Upper lobe of right lung (tissue), 1 donor: Measurements from ENCODE around the gene DUS4L. TPM values are rescaled to one million over a fixed set of nuclear protein-coding genes. Genes with fewer than 3 reads are reported as not detected.

ENCODE experiments used
- ATAC-seq: fragments of 200-7000 bp; cut with Tn5 transposase; one replicate; pipeline ENCODE4 v1.9.1; 2020; ENCODE audit warnings: mild to moderate bottlenecking, moderate library complexity
- DNase-seq: peaks from one replicate; pipeline ENCODE4 v3.0.0-alpha.2; 2020
- H3K27ac ChIP-seq: fragments of 200-600 bp; one replicate; pipeline ENCODE4 v1.8.0; 2022
- H3K27me3 ChIP-seq: fragments of 200-600 bp; one replicate; pipeline ENCODE4 v1.8.0; 2022; ENCODE audit warnings: mild to moderate bottlenecking
- H3K36me3 ChIP-seq: fragments of 200-600 bp; one replicate; pipeline ENCODE4 v1.8.0; 2022
- H3K4me1 ChIP-seq: fragments of 200-600 bp; one replicate; pipeline ENCODE4 v1.8.0; 2022
- H3K4me3 ChIP-seq: fragments of 200-600 bp; one replicate; pipeline ENCODE4 v1.8.0; 2022; ENCODE audit warnings: mild to moderate bottlenecking
- H3K9me3 ChIP-seq: fragments of 200-600 bp; one replicate; pipeline ENCODE4 v1.8.0; 2022
- CTCF ChIP-seq: fragments of 200-600 bp; IDR thresholded peaks from one replicate; pipeline ENCODE4 v1.8.0; 2022; ENCODE audit warnings: antibody characterized with exemption
- intact Hi-C: fragments of 100-400 bp; cut with DNase I; formaldehyde crosslinking; loops from one replicate; pipeline ENCODE4 v1.11.0; 2022
- total RNA-seq: library from RNA; stranded (reverse); fragmentation: NEBNext Ultra II Directional; extraction: Animal tissue kit (Norgen Biotek cat#: 25700); gene quantifications from one replicate; pipeline ENCODE4 v1.2.1, GENCODE V29; 2021
- donor health status: DM: no; HTN: yes; CAD: no; lungs with severe emphysema.

The DUS4L gene
- total RNA-seq, 1 donor from 2014 or later: 5.2 TPM

- intact Hi-C loops: no loop called here
- peak overlapping the region; percentile 86 for H3K4me3 ChIP-seq
Observed at GRCh38 chr7:107581387-107582013, 17.7 kb downstream of the DUS4L start.

GRCh38 chr7:107582875-107583274 is 19.1 kb downstream of the DUS4L start:
- H3K27me3 ChIP-seq: no peaks in the 10 kb centered on the region
- peaks cover 18% of the 10 kb centered on the region for H3K4me1 ChIP-seq
- DNase-seq (no peak), ATAC-seq (no peak)
- no peaks in the 10 kb centered on the region for H3K9me3 ChIP-seq
- no peak overlapping the region for H3K27ac ChIP-seq
- H3K4me3 ChIP-seq: no peak overlapping the region
- no peak for TF ChIP-seq CTCF
- intact Hi-C loops: no loop called here
- peaks cover 34% of the 10 kb centered on the region for H3K36me3 ChIP-seq

More at GRCh38 chr7:107581387-107582013, 17.7 kb downstream of the DUS4L start:
- DNase-seq (no peak), ATAC-seq (no peak)
- no peaks in the 10 kb centered on the region for H3K27me3 ChIP-seq
- no peaks in the 10 kb centered on the region for H3K9me3 ChIP-seq
- no peak for TF ChIP-seq CTCF
- H3K36me3 ChIP-seq: peaks cover 22% of the 10 kb centered on the region
- no peak overlapping the region for H3K27ac ChIP-seq
- H3K4me1 ChIP-seq: peaks cover 18% of the 10 kb centered on the region

GRCh38 chr7:107584716-107585115 is 20.9 kb downstream of the DUS4L start:
- no peak for TF ChIP-seq CTCF
- ATAC-seq (no peak), DNase-seq (no peak)

GRCh38 chr7:107588529-107589130 is 24.9 kb downstream of the DUS4L start:
- Histone ChIP-seq H3K36me3 (peaks cover 36% of the 10 kb centered on the region), H3K27me3 (no peaks in the 10 kb centered on the region), H3K27ac (no peak overlapping the region), H3K4me3 (no peak overlapping the region), H3K4me1 (no peaks in the 10 kb centered on the region), H3K9me3 (no peaks in the 10 kb centered on the region)
- DNase-seq (no peak), ATAC-seq (no peak)
- intact Hi-C loops: no loop called here
- TF ChIP-seq CTCF: no peak

More at GRCh38 chr7:107584716-107585115, 20.9 kb downstream of the DUS4L start:
- Histone ChIP-seq H3K4me1 (peaks cover 12% of the 10 kb centered on the region), H3K9me3 (no peaks in the 10 kb centered on the region), H3K36me3 (peaks cover 34% of the 10 kb centered on the region), H3K27ac (no peak overlapping the region), H3K27me3 (no peaks in the 10 kb centered on the region), H3K4me3 (no peak overlapping the region)
- intact Hi-C loops: no loop called here

- DNase-seq (no peak), ATAC-seq (no peak)
- Histone ChIP-seq H3K36me3 (peaks cover 36% of the 10 kb centered on the region), H3K4me3 (no peak overlapping the region), H3K4me1 (no peaks in the 10 kb centered on the region), H3K27me3 (no peaks in the 10 kb centered on the region), H3K27ac (no peak overlapping the region), H3K9me3 (no peaks in the 10 kb centered on the region)
- intact Hi-C loops: no loop called here
- TF ChIP-seq CTCF: no peak
Observed at GRCh38 chr7:107591421-107591820, 27.6 kb downstream of the DUS4L start.
